Measurements from ENCODE around the gene ERN2.

ERN2 gene

DNA sequence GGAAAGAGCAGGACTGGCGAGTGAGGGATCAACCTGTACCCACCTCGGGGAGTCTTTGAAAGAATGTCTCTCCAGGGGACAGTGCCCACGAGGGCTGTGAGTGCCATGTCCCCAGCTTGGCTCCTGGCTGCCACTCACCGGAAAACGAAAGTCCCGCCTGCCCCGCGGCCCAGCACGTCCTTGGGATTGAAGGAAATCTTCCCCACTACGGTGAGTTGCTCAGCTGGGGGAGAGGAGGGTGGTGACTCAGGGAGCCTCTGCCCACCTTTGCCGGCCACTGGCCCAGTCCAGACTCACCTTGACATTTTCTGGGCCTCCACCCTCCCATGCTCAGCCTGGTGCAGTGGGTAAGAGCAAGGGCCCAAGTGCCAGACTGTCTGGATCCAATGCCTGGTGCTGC lies 17.3 kb downstream of the ERN2 start:
- TF ChIP-seq, protein P1, sequence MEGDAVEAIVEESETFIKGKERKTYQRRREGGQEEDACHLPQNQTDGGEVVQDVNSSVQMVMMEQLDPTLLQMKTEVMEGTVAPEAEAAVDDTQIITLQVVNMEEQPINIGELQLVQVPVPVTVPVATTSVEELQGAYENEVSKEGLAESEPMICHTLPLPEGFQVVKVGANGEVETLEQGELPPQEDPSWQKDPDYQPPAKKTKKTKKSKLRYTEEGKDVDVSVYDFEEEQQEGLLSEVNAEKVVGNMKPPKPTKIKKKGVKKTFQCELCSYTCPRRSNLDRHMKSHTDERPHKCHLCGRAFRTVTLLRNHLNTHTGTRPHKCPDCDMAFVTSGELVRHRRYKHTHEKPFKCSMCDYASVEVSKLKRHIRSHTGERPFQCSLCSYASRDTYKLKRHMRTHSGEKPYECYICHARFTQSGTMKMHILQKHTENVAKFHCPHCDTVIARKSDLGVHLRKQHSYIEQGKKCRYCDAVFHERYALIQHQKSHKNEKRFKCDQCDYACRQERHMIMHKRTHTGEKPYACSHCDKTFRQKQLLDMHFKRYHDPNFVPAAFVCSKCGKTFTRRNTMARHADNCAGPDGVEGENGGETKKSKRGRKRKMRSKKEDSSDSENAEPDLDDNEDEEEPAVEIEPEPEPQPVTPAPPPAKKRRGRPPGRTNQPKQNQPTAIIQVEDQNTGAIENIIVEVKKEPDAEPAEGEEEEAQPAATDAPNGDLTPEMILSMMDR (IDR thresholded peaks at IDR 0.05; ENCODE audit: low read depth, low read length, missing control alignments): no peak
- in situ Hi-C loops (cut with HindIII; ENCODE audit: low sequenced_read_pairs): no loop called here
- DNase-seq (ENCODE audit: low read depth): no peak
- no peak overlapping the region for H3K4me3 ChIP-seq (ENCODE audit: low read depth, low read length)

DNA sequence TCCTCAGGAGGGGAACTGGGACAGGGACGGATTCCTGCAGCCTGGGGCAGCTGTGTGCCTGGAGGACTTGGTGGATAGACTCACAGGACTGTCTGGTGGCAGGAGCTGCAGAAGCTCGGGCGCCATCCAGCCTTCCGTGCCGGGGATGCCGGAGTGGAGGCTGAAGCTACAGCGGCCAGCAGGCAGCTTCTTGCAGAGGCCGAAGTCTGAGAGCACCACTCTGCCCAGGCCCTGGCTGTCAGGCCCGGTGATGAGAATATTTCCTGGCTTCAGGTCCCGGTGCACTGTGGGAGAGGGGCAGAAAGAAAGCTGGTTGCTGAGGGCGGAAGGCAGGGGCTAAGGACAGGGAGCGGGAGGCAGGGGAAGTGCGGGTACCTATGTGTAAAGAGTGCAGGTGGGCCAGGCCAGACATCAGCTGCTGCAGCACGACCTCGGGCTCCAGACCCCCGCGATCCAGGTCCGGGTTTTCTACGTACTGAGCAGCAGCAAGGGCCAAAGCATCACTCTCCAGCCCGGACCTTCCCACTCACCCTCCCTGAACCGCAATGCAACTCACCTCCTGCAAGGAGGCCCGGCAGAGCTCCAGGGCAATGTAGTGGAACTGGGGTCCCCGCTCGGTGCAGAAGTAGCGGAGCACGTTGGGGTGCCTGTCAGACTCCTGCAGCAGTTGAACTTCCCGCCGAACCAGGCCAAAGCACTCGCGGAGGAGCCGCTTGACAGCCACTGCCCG lies 18.2 kb downstream of the ERN2 start:
- H3K4me3 ChIP-seq (ENCODE audit: low read depth, low read length): peak overlapping the region; percentile 12
- in situ Hi-C loops (cut with HindIII; ENCODE audit: low sequenced_read_pairs): no loop called here
- TF ChIP-seq, protein P1 (IDR thresholded peaks at IDR 0.05; ENCODE audit: low read depth, low read length, missing control alignments): no peak
- no peak for DNase-seq (ENCODE audit: low read depth)

DNA sequence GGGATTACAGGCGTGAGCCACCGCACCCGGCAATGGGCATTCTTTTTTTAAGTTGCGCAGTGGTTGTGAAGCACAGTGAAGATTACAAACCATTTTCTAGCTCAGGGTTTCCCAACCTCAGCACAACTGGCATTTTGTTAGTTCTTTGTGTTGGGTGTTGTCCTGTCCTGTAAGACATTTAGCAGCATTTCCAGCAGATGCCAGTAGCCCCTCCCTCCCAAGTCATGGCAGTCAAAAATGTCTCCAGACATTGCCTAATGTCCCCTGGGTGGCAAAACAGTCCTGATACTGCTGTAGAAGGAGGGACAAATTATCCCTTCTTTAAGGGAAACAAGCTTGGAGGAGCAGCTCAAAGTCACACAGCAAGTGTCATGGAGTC lies 18.8 kb downstream of the ERN2 start:
- no peak overlapping the region for H3K4me3 ChIP-seq (ENCODE audit: low read depth, low read length)
- TF ChIP-seq, protein P1 (IDR thresholded peaks at IDR 0.05; ENCODE audit: low read depth, low read length, missing control alignments): no peak
- in situ Hi-C loops (cut with HindIII; ENCODE audit: low sequenced_read_pairs): no loop called here
- DNase-seq (ENCODE audit: low read depth): no peak

DNA sequence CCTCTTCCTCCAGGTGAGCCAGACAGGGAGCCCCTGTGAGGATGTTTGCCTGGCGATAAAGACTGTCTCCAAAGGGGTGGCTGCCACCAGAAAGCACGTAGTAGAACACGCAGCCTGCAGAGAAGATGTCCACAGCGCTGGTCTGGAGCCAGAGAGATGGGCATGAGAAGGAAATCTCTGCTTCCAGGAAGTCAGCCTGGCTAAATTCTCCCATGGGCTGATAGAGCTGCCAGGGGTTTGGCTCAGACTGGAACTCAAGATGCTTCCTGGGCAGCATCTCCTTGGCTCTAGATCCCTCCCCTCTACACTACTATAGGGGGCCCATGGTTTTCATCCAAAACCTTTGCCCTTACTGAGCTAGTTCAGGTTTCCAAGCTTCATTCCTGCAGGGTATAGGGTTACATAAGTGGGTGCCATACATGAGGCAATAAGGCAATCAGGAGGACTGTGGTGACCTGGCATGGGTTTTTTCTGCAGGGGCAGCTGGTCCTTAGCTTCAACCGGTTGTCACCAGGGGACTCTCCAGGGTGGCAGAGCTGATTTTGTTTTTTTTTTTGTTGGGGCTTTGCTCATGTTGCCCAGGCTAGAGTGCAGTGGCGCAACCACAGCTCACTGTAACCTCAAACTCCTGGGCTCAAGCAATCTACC lies 20.7 kb downstream of the ERN2 start:
- DNase-seq (ENCODE audit: low read depth): no peak
- H3K4me3 ChIP-seq (ENCODE audit: low read depth, low read length): no peak overlapping the region
- in situ Hi-C loops (cut with HindIII; ENCODE audit: low sequenced_read_pairs): no loop called here
- TF ChIP-seq, protein P1 (IDR thresholded peaks at IDR 0.05; ENCODE audit: low read depth, low read length, missing control alignments): no peak

DNA sequence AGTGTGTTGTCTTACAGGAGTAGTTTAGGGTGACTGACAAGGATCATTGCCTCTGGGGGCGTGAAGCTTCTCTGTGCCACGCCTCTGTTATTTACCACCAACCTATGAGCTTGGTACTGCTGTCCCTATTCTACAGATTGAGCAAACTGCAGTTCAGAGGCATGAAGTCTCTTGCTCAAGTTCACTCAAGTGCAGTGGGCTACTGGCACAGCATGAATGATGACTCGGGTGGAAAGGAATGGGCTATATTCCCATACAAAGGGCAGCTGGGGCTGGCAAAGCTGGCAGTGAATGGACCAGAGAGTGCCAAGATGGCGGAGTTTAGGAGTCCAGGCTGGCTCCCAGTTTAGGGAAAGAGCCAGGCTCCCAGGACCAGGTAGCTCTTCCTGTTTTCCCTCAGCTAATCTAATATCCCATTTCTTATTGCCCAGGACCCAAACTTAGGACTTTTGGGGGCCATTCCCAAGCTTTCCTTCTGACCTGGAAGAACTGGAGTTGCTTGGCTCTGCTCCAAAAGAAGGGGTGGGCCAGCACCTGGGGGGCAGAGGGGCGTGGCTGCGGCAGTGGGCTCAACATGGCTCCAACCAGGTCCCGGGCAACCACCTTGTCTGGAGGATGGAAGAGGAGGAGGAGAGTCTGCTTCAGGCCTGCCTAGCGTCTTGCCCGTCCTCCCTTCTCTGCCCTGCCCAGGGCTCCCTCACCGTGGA lies 21.4 kb downstream of the ERN2 start:
- no peak for DNase-seq (ENCODE audit: low read depth)
- TF ChIP-seq, protein P1 (IDR thresholded peaks at IDR 0.05; ENCODE audit: low read depth, low read length, missing control alignments): no peak
- in situ Hi-C loops (cut with HindIII; ENCODE audit: low sequenced_read_pairs): no loop called here
- H3K4me3 ChIP-seq (ENCODE audit: low read depth, low read length): no peak overlapping the region

DNA sequence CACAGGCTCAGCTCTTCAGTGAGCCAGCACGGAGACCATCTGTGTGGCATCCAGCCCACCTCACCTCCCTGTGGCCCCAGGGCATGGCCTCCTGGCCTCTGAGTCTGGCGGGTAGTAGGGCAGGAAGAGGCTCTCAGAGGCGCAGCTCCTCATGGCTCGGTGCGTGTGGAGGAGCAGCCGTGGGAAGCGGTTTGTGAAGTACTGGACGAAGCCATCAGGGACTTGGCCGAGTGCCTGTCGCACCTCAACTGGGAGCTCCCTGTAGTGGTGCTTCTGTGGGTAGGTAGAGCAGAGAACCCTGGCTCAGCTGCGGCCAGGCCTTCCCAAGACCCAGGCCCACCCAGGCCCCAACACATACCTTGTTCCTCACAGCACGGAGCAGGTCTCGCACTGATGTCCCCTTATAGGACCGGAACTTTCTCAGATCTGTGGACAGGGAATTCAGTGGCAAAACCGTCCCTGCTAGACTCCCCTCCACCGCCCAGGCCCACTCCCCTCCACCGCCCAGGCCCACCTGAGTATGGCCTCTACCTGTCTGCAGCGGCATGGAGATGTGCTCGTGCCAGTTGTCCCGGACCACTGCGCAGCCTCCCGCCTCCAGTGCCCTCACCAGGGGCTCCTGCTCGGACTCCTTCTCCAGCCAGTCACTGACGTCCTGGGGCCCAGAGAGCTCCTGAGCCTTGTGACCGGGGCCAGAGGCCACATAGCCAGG lies 22.1 kb downstream of the ERN2 start:
- H3K4me3 ChIP-seq (ENCODE audit: low read depth, low read length): no peak overlapping the region
- TF ChIP-seq, protein P1 (IDR thresholded peaks at IDR 0.05; ENCODE audit: low read depth, low read length, missing control alignments): no peak
- in situ Hi-C loops (cut with HindIII; ENCODE audit: low sequenced_read_pairs): no loop called here
- DNase-seq (ENCODE audit: low read depth): no peak

Data from astrocyte of the cerebellum (primary cell).